Stimulated activated CD8-positive, alpha-beta memory T cell treated with anti-CD3 and anti-CD28 coated beads, Interleukin-4, amount 100 ng/mL, for 48 hours (primary cell): ENCODE results near the gene CDK16.

ENCODE experiments used
- DNase-seq: peaks from one replicate; pipeline ENCODE4 v3.0.0-alpha.2; 2020

Gene CDK16

DNA sequence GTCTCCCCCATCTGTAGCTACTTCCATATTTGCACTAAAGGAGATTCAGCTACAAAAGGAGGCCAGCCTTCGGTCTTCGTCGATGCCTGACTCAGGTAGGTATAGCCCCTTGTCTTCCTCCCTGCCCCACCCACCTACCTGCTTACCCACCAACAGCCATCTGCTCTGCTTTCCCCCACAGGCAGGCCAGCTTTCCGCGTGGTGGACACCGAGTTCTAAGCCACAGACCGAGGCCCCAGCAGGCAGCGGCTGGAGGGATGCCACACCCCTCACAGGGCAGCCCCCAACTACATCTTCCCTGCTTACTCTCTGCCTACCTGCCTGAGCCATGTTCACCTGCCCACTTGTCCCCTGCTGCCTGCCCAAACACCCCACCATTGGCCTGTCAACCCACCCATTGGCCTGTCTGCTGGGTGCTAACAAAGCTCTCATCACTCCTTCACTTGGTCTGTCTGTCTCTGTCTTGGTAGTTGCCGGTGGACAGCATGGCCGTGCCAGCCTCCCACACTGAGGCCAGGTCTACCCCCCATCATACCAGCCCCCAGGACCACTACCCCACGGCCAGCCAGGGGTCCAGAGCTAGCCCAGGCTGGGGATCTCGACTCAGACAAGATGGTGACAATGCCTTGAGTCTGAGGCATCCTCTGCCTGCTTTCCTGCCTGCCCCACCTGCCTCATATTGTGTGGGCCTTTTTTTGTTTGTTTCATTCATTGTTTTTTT lies 10.2 kb downstream of the CDK16 start:
- DNase-seq: no peak

DNA sequence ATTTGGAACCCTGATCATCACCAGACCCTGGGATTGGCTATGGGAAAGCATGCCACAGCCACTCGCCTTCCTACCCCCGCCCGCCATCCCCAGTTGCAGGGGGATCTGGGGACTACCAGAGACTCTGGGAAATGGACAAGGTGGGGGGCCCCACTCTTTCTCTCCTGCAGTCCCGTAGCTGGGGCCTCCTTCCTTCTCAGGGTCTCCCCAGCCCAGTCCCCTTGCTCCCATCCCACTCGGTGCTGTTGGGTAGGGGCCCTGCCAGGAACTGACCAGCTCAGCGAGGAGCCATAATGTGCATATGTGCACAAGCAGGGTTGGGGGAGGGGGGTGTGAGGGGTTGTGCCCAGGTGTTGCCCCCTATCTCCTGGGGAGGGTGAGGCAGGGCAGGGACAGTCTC lies 10.9 kb downstream of the CDK16 start:
- no peak for DNase-seq

GRCh38 chrX:47230136-47230868 lies 11.8 kb downstream of the CDK16 start:
- DNase-seq: no peak

- DNase-seq: no peak
These were observed 12.7 kb downstream of the CDK16 start for GRCh38 chrX:47231167-47231566.

- no peak for DNase-seq
These were observed 13.8 kb downstream of the CDK16 start for GRCh38 chrX:47232197-47232802.

- peak; percentile 68 for DNase-seq
These were observed 14.4 kb downstream of the CDK16 start, which contains the start of gene USP11 for GRCh38 chrX:47232803-47233332. TSS of gene USP11 (plus strand) at chrX:47233009. CDS start at chrX:47233044, 35 bp downstream.

DNA sequence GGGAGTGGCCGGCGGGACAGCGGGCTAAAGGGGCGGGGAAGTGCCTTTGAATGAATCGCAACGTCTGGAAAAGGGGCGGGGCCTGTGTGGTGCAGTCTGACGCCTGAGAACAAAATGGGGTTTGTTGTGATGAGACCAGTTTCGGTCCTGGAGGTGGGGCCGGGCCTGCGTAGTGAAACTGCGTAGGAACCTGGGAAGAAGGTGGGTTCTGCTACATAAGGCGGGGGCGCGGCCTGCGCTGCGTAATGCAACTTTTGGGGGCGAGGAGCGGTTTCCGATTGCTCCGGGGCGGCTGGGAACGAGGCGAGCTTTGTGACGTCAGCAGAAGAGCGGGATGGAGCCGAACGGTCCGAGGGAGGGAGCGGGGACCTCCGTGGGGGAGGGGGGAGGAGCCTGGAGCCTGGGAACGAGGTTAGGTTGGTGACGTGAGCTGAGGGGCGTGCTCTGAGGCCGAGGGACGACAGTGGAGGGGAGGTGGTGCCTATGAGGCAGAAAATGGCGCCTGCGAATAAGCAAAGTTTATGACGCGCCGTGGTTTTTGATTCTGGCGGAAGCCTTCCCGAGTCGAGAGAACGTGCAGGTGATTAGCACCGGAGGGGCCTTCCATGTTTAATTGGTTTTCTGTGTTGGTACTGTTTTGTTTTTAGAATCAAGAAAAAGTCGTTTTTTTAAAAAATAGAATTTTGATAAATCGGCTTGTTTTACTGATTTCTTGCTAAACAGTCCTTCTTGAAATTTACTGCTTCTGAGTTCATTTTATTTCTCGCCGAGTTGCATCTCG lies 15.0 kb downstream of the CDK16 start:
- DNase-seq: peak; percentile 92

GRCh38 chrX:47234583-47234982 lies 16.1 kb downstream of the CDK16 start:
- DNase-seq: no peak

DNA sequence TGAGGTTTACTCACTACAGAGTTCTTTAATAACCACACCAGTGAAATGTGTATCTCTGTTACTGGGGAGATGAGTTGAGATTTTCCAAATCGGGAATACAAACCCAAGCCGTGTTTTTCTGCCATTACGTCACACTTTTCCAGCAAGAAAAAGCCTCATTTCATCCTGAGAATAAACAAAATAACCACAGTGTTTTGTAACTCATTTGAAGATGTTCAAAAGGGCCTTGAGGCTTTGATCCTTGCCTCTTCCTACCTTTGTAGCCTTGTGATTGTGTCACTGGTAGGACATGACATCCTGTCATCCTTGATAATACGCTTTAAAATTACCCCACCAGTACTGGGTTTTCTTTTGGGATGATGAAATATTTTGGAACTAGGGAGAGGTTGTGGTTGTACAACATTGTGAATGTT lies 17.2 kb downstream of the CDK16 start:
- DNase-seq: no peak

DNA sequence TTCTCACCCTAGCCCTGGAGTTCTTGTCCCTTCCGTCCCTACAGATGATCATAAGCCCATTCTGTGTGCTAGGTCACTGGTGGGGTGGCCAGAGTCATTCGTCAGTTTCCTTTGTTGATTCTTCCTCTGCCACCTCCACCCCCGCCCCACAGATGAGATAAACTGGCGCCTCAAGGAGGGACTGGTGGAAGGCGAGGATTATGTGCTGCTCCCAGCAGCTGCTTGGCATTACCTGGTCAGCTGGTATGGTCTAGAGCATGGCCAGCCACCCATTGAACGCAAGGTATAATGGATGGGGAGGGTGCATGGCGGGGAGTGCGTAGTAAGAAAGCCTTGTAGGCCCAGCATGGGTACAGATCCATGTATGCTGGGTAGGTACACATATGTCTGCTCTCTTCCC lies 20.7 kb downstream of the CDK16 start:
- no peak for DNase-seq

DNA sequence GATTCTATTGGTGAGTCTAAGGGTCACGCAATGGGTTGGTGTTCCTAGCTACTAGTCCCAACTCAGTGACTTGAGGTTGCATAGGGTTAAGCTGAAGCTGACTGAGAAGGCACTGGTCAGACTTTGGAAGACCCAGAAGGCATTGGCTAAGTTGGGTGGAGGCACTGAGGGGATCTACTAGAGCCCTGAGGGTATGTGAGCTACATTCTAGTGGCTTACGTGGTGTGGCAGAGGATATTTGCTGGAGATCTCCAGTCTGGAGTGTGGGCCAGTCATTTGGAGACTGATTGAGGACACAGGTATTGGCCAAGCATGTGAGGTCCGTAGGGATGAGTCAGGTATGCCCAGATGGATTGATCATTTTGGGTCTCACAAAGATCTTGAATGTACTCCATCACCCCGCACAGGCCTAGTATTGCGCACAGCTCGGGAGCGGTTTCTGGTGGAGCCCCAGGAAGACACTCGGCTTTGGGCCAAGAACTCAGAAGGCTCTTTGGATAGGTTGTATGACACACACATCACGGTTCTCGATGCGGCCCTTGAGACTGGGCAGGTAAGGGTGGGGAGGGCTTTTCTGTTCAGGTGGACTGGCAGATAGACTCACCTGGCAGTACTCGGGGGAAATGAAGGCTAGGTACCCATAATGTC lies 21.5 kb downstream of the CDK16 start:
- no peak for DNase-seq

DNA sequence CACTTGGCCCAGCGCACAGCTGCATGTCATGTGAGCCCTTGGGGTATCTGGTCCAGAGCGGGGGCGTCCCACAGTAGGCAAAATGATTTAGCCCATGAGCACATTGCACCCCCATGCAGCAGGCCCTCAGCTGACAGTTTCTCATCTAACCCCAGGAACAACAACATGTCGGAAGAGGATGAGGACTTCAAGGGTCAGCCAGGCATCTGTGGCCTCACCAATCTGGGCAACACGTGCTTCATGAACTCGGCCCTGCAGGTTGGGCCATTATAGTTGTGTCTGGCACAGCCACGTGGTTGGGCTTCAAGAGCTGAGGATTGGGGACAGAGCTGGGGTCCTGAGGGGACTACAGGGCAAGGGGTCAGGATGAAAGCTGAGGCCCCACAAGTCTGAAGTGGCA lies 22.1 kb downstream of the CDK16 start:
- no peak for DNase-seq

DNA sequence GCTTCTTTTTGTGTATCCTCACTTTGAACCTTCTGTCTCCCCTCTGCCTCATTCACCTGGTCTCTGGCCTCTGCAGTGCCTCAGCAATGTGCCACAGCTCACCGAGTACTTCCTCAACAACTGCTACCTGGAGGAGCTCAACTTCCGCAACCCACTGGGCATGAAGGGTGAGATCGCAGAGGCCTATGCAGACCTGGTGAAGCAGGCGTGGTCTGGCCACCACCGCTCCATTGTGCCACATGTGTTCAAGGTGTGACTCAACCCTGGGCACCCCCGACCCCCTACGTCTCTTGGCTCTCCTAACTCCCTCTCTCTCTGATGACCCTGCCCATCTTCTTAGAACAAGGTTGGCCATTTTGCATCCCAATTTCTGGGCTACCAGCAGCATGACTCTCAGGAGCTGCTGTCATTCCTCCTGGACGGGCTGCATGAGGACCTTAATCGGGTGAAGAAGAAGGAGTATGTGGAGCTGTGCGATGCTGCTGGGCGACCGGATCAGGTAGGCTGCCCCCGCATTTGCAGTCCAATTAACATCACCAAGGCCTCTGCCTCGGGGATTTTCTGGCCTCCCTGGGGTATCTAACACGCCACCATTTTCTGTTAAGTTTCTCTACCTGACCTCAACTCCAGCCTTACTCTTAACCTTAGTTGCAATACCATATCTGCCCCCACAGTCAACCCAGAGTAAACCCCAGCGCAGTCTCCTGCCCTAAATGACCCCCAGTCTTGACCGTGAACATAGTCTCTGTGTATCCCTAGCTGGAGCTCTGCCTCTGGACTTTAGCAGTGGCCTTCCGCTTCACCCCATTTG lies 22.9 kb downstream of the CDK16 start:
- DNase-seq: no peak

DNA sequence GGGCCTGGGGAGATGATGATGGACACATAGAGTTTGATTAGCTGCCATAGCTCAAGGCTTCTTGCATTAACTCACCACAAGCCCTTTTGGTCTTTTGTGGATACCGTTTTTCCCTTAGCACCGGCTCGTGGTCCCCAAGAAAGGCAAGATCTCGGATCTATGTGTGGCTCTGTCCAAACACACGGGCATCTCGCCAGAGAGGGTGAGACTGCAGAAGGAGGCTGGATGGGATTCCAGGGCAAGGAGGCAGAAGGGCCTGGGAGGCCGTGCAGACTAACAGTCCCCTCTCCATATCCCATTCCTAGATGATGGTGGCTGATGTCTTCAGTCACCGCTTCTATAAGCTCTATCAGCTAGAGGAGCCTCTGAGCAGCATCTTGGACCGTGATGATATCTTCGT lies 23.8 kb downstream of the CDK16 start:
- no peak for DNase-seq

DNA sequence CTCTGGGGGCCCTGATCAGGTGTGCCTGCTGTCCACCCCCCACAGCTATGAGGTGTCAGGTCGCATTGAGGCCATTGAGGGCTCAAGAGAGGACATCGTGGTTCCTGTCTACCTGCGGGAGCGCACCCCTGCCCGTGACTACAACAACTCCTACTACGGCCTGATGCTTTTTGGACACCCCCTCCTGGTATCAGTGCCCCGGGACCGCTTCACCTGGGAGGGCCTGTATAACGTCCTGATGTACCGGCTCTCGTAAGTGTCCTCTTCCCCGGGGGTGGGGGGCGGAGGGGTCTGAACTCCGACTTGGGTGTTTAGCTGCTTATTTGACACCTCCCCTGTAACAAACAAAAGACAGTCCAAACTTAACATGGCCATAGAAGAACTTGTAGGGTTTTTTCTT lies 24.9 kb downstream of the CDK16 start:
- no peak for DNase-seq

DNA sequence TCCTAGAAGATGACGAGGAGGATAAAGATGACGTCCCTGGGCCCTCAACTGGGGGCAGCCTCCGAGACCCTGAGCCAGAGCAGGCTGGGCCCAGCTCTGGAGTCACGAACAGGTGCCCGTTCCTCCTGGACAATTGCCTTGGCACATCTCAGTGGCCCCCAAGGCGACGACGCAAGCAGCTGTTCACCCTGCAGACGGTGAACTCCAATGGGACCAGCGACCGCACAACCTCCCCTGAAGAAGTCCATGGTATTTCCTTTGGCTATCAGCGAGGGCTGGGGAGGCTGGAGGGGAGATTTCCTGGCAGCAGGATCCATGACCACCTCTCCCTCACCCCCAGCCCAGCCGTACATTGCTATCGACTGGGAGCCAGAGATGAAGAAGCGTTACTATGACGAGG lies 26.2 kb downstream of the CDK16 start:
- no peak for DNase-seq

DNA sequence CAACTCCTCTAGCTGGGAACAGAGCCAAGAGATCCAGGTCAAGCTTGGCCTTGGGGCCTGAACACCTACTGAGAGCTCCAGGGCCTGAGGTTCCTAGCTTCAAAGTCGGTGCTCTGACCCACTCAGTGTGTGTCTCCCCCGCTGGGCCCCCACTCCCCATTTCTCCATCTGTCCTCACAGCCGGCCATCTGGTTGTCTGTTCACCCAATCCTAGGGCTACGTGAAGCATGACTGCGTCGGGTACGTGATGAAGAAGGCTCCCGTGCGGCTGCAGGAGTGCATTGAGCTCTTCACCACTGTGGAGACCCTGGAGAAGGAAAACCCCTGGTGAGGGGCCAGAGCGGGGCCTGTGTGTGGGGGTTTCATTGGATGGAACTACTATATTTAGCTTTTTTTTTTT lies 26.7 kb downstream of the CDK16 start:
- DNase-seq: no peak

- DNase-seq: peak; percentile 44
These were observed 28.9 kb downstream of the CDK16 start for GRCh38 chrX:47247206-47247998.

- DNase-seq: no peak
These were observed 29.5 kb downstream of the CDK16 start for GRCh38 chrX:47247999-47248320.

GRCh38 chrX:47248576-47248975 lies 30.1 kb downstream of the CDK16 start:
- DNase-seq: no peak

GRCh38 chrX:47250017-47250347 lies 31.5 kb downstream of the CDK16 start:
- DNase-seq: no peak
